Loucy (cell line): ENCODE results near the gene FHAD1.

Source experiments
- CTCF ChIP-seq: fragments of 200-600 bp; sonication (generic); conservative IDR thresholded peaks from 2 replicates; pipeline ENCODE4 v1.5.1; 2014; ENCODE audit warnings: mild to moderate bottlenecking, antibody characterized with exemption, low read length
- EZH2phosphoT487 ChIP-seq: fragments of 200-600 bp; IDR thresholded peaks from 2 replicates; pipeline ENCODE4 v1.6.1; 2018; ENCODE audit warnings: antibody characterized with exemption, mild to moderate bottlenecking, moderate library complexity, borderline replicate concordance

DNA sequence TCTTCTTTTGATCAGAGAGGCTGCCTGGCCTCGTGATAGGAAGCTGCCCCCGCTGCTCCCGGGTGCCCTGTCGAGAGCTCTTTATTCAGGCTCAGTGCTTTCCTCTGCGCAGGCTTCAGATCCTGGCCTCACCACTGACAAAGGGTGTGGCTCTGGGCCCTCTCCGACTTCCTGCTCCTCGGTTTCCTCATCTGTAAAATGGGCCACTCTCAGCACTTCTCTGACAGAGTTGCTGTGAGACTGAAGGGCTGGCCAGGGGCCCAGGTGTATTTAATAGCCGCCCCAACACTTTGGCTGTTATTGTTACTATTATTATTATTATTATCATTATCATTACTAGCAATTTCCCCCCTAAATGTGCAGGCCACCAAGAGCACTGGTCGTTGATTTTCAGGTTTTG, 101.6 kb downstream of the FHAD1 start:
- no peak for TF ChIP-seq CTCF
- no peak for TF ChIP-seq EZH2phosphoT487
